K562 (cell line): ENCODE results near the gene OLIG2. TPM values are rescaled to one million over a fixed set of nuclear protein-coding genes. Genes with fewer than 3 reads are reported as not detected.

Experiments used
- ATAC-seq: fragments of 200-7000 bp; cut with Tn5 transposase; 3 replicates; pipeline ENCODE4 v1.9.1; 2020; ENCODE audit warnings: moderate library complexity
- BruUV-seq: library from RNA; stranded (reverse); fragments of 400-500 nt; replicated peaks from 2 replicates; lab custom pipeline; 2021; lab: Mats Ljungman, UMichigan
- CTCF ChIA-PET: fragments of 300-600 bp; formaldehyde crosslinking; extraction: SDS; loops from one replicate; lab custom pipeline; 2021; ENCODE audit warnings: low intra/inter-chr PET ratio; lab: Yijun Ruan, JAX
- POLR2A ChIA-PET: fragments of 300-600, 350-650 bp; sonication (Branson Sonifier 250); formaldehyde crosslinking; extraction: SDS; loops from one replicate; lab custom pipeline; 2021; ENCODE audit warnings: antibody characterized with exemption, inconsistent platforms; lab: Yijun Ruan, JAX
- DNase-seq, 4 experiments: peaks; one replicate each; pipeline versions ENCODE4 v3.0.0 to v3.0.0-alpha.2; 2011 to 2018; ENCODE audit warnings: low spot score in 3 of 4, mixed read lengths in 3 of 4; ENCODE audit errors: extremely low read depth in 1 of 4
- FAIRE-seq: peaks from 2 replicates; lab custom pipeline; 2011; peaks lifted over from hg19 to GRCh38; lab: Jason Lieb, UNC
- H2AFZ ChIP-seq: 2 replicates; pipeline ENCODE4 v1.6.0; 2011; ENCODE audit warnings: low read depth, low read length, control low read depth, inconsistent platforms
- H3K27ac ChIP-seq: fragments of 200-600 bp; 3 replicates; pipeline ENCODE4 v1.8.0; 2011; ENCODE audit warnings: low read depth, mild to moderate bottlenecking, control low read depth, inconsistent platforms, low read length, moderate library complexity, mixed read lengths; ENCODE audit errors: extremely low read depth
- H3K27me3 ChIP-seq, 2 experiments: fragments of 300-600 bp in 1 of 2; 2 replicates in 1 of 2; 3 replicates in 1 of 2; pipeline versions ENCODE4 v1.6.0 to v1.8.0; 2011; ENCODE audit warnings: inconsistent platforms in 2 of 2, low read length in 2 of 2, mild to moderate bottlenecking in 1 of 2, mixed read lengths in 1 of 2, moderate library complexity in 1 of 2; ENCODE audit not compliant: control insufficient read depth in 2 of 2, insufficient read depth in 2 of 2
- H3K36me3 ChIP-seq: fragments of 300-600 bp; 3 replicates; pipeline ENCODE4 v1.8.0; 2011; ENCODE audit warnings: mild to moderate bottlenecking, low read length, inconsistent platforms; ENCODE audit not compliant: control insufficient read depth, insufficient read depth
- H3K4me1 ChIP-seq, 2 experiments: fragments of 200-600 bp in 1 of 2; replicated peaks in 1 of 2; 2 replicates in 1 of 2; 3 replicates in 1 of 2; pipeline versions ENCODE4 v1.5.1 to v1.8.0; 2011; ENCODE audit warnings: inconsistent platforms in 2 of 2, low read length in 2 of 2, mild to moderate bottlenecking in 1 of 2, mixed read lengths in 1 of 2, moderate library complexity in 1 of 2; ENCODE audit not compliant: control insufficient read depth in 2 of 2, insufficient read depth in 2 of 2
- H3K4me2 ChIP-seq: 2 replicates; pipeline ENCODE4 v1.6.1; 2011; ENCODE audit warnings: low read length, control low read depth, inconsistent platforms, mixed read lengths; ENCODE audit not compliant: insufficient read depth
- H3K4me3 ChIP-seq: fragments of 200-600 bp; sonication (generic), shearing (Covaris generic); 2 replicates; pipeline ENCODE4 v1.5.1; 2016; ENCODE audit warnings: control low read depth, inconsistent platforms
- H3K79me2 ChIP-seq: fragments of 200-600 bp; 3 replicates; pipeline ENCODE4 v1.8.0; 2011; ENCODE audit warnings: low read length, inconsistent platforms; ENCODE audit not compliant: control insufficient read depth, insufficient read depth
- H3K9ac ChIP-seq, 2 experiments: 2 replicates each; pipeline versions ENCODE4 v1.6.0 to v1.6.1; 2011; ENCODE audit warnings: low read depth in 2 of 2, low read length in 2 of 2, control low read depth in 1 of 2, inconsistent platforms in 1 of 2, mild to moderate bottlenecking in 1 of 2, mixed read lengths in 1 of 2; ENCODE audit not compliant: insufficient read depth in 1 of 2
- H3K9me1 ChIP-seq: one replicate; pipeline ENCODE4 v1.6.0; 2011; ENCODE audit warnings: inconsistent platforms, mild to moderate bottlenecking, low read length, moderate library complexity; ENCODE audit not compliant: control insufficient read depth, insufficient read depth
- H3K9me3 ChIP-seq: replicated peaks from 2 replicates; pipeline ENCODE4 v1.5.1; 2011; ENCODE audit warnings: low read depth, low read length, inconsistent platforms; ENCODE audit not compliant: control insufficient read depth, insufficient read depth
- H4K20me1 ChIP-seq: replicated peaks from 2 replicates; pipeline ENCODE4 v1.6.1; 2011; ENCODE audit warnings: low read length, inconsistent platforms, mixed read lengths; ENCODE audit not compliant: control insufficient read depth, insufficient read depth
- BRF1 ChIP-seq: IDR thresholded peaks from 3 replicates; pipeline ENCODE4 v1.6.1; 2011; ENCODE audit warnings: borderline replicate concordance, mild to moderate bottlenecking; ENCODE audit not compliant: insufficient read length; ENCODE audit errors: extremely low read depth
- CHCHD3 ChIP-seq: fragments of 250-450 bp; sonication (Bioruptor Pico); IDR thresholded peaks from 2 replicates; pipeline ENCODE4 v2.1.2; 2022; ENCODE audit warnings: mild to moderate bottlenecking
- FOXK1 ChIP-seq: sonication (generic); formaldehyde crosslinking; IDR thresholded peaks from 2 replicates; pipeline ENCODE4 v1.8.0; 2022; ENCODE audit warnings: missing genetic modification reagents, mild to moderate bottlenecking, borderline replicate concordance
- KAT8 ChIP-seq: fragments of 450-650 bp; IDR thresholded peaks from 2 replicates; pipeline ENCODE4 v1.6.1; 2016; ENCODE audit warnings: low read depth, mild to moderate bottlenecking
- KLF10 ChIP-seq: fragments of 250-450 bp; sonication (Bioruptor Pico); IDR thresholded peaks from 2 replicates; pipeline ENCODE4 v1.6.1; 2021; ENCODE audit warnings: matching md5 sums
- POLR2H ChIP-seq: IDR thresholded peaks from 2 replicates; pipeline ENCODE4 v1.6.1; 2016; ENCODE audit warnings: missing genetic modification characterization, low read depth, mild to moderate bottlenecking, control low read depth, missing compliant biosample characterization, moderate library complexity
- RCOR1 ChIP-seq, 2 experiments: IDR thresholded peaks; 2 replicates each; pipeline ENCODE4 v1.6.1; 2012; ENCODE audit warnings: low read depth in 2 of 2, low read length in 2 of 2, borderline replicate concordance in 1 of 2, improper control_type of control experiment in 1 of 2
- TSC22D4 ChIP-seq: fragments of 450-650 bp; IDR thresholded peaks from 2 replicates; pipeline ENCODE4 v1.6.1; 2016; ENCODE audit warnings: missing genetic modification characterization, missing biosample characterization, control low read depth
- ZBTB8A ChIP-seq: fragments of 450-650 bp; IDR thresholded peaks from 2 replicates; pipeline ENCODE4 v1.6.1; 2018; ENCODE audit warnings: mild to moderate bottlenecking, moderate library complexity; ENCODE audit not compliant: partially characterized antibody
- ZNF583 ChIP-seq: fragments of 250-450 bp; sonication (Bioruptor Pico); IDR thresholded peaks from 2 replicates; pipeline ENCODE4 v1.4.0; 2020
- ZSCAN29 ChIP-seq: fragments of 450-650 bp; IDR thresholded peaks from 2 replicates; pipeline ENCODE4 v1.6.1; 2017
- WGBS: fragments of 100-300 bp; shearing (Covaris generic); methylation state at CpG from one replicate; pipeline ENCODE4 v1.1.6; 2016; ENCODE audit warnings: low coverage, mixed read lengths; ENCODE audit not compliant: insufficient coverage; ENCODE audit errors: missing lambda C conversion rate; 5-methylcytosine and 5-hydroxymethylcytosine counted together
- in situ Hi-C: fragments of 300-500 bp; cut with MboI; formaldehyde crosslinking; loops from 4 replicates; pipeline ENCODE4 v1.15.0; 2018; ENCODE audit warnings: inconsistent platforms, mixed read lengths
- intact Hi-C: fragments of 100-400 bp; cut with micrococcal nuclease; formaldehyde crosslinking; loops from 2 replicates; pipeline ENCODE4 v1.14.2; 2022
- polyA plus RNA-seq, 8 experiments: library from polyadenylated mRNA; depleted of rRNA in 4 of 8; stranded (reverse) in 5 of 8; unstranded in 3 of 8; fragments of >200 nt; fragmentation: Nextera tagmentation in 2 of 8; fragmentation: Illumina TruSeq in 1 of 8; extraction: Ambion mirVana in 2 of 8; extraction: Trizol in 1 of 8; gene quantifications; 2 replicates each; pipeline versions ENCODE4 v1.2.1 to v1.2.3, GENCODE V29; 2011 to 2014; ENCODE audit warnings: inconsistent platforms in 1 of 8, missing spikeins in 1 of 8
- total RNA-seq, 7 experiments: library from RNA; depleted of rRNA in 6 of 7; stranded (reverse); fragments of >200 nt in 6 of 7; fragmentation: Illumina TruSeq in 2 of 7; extraction: Trizol in 2 of 7; gene quantifications; 2 replicates each; pipeline versions ENCODE4 v1.2.1 to v1.2.3, GENCODE V29; 2011 to 2021; ENCODE audit warnings: low replicate concordance in 1 of 7
- TF ChIP-seq, protein P1 (sequence below): sonication (generic); formaldehyde crosslinking; IDR thresholded peaks from 2 replicates; pipeline ENCODE4 v1.8.1; 2023; ENCODE audit warnings: missing genetic modification reagents, mild to moderate bottlenecking, borderline replicate concordance
- TF ChIP-seq, protein P2 (sequence below): sonication (generic); formaldehyde crosslinking; IDR thresholded peaks from 2 replicates; pipeline ENCODE4 v1.8.0; 2023; ENCODE audit warnings: mild to moderate bottlenecking, missing genetic modification reagents
- TF ChIP-seq, protein P3 (sequence below), 3 experiments: fragments of 200-800 bp in 1 of 3; fragments of 250-450 bp in 1 of 3; fragments of 450-650 bp in 1 of 3; sonication (Bioruptor Pico) in 1 of 3; sonication (Bioruptor generic) in 1 of 3; formaldehyde crosslinking in 1 of 3; IDR thresholded peaks; 2 replicates each; pipeline versions ENCODE4 v1.6.1 to v1.8.0; 2016 to 2022; ENCODE audit warnings: mild to moderate bottlenecking in 2 of 3, missing genetic modification characterization in 2 of 3, missing compliant biosample characterization in 1 of 3, moderate library complexity in 1 of 3

The OLIG2 gene
- total and polyA plus RNA-seq, 9 of the 15 experiments (the other 6 are each of a cell fraction or from before 2014, with no cell fraction given): not detected

DNA sequence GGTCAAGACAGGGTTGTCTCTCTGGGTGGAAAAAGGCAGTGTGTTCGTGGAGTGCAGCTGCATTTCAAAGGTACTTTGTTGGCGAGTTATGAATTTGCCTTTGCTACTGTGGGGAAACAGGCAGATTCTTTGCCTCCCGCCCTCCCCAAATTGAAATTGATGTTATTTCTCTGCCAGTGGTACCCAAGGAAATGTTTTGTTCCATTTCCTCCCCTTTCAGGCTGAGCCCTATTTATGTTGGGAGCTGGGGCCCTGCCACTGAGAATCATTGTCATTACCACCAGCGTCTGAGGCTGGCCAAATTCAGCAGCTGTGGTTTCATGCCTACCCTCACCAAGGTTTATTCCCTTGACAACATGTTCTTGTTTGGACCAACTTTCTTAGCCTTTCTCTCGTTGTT, 48.5 kb upstream of the OLIG2 start:
- Histone ChIP-seq H3K4me3 (no peak overlapping the region), H3K4me2 (no peak overlapping the region), H3K27me3 (peaks cover 37 to 43% of the 10 kb centered on the region in 2 experiments), H4K20me1 (no peaks in the 10 kb centered on the region), H3K9me3 (no peaks in the 10 kb centered on the region), H2AFZ (no peak overlapping the region), H3K36me3 (no peaks in the 10 kb centered on the region), H3K27ac (no peak overlapping the region), H3K9me1 (no peaks in the 10 kb centered on the region), H3K4me1 (no peaks in the 10 kb centered on the region), H3K9ac (no peak overlapping the region), H3K79me2 (no peaks in the 10 kb centered on the region)
- in situ Hi-C loops (no loop called here), intact Hi-C loops (no loop called here)
- CTCF ChIA-PET: no interaction called here
- BruUV-seq: no TSS peak
- FAIRE-seq (no peak), ATAC-seq (no peak), DNase-seq (no peak)
- POLR2A ChIA-PET: no interaction called here
- 0% methylated on average over 5 of the region's 5 CpGs for WGBS
- TF ChIP-seq BRF1 (no peak), RCOR1 (IDR thresholded peaks at IDR 0.05; ENCODE audit: borderline replicate concordance in 1 of 2, low read depth in 2 of 2, low read length in 2 of 2) (no peak), CHCHD3 (CRISPR knock-in tag) (no peak), FOXK1 (CRISPR knock-in tag) (no peak), ZSCAN29 (no peak), ZBTB8A (no peak), POLR2H (tag) (no peak), ZNF583 (CRISPR knock-in tag) (no peak), KLF10 (CRISPR knock-in tag) (no peak), KAT8 (no peak), TSC22D4 (no peak)
- TF ChIP-seq, protein P1, sequence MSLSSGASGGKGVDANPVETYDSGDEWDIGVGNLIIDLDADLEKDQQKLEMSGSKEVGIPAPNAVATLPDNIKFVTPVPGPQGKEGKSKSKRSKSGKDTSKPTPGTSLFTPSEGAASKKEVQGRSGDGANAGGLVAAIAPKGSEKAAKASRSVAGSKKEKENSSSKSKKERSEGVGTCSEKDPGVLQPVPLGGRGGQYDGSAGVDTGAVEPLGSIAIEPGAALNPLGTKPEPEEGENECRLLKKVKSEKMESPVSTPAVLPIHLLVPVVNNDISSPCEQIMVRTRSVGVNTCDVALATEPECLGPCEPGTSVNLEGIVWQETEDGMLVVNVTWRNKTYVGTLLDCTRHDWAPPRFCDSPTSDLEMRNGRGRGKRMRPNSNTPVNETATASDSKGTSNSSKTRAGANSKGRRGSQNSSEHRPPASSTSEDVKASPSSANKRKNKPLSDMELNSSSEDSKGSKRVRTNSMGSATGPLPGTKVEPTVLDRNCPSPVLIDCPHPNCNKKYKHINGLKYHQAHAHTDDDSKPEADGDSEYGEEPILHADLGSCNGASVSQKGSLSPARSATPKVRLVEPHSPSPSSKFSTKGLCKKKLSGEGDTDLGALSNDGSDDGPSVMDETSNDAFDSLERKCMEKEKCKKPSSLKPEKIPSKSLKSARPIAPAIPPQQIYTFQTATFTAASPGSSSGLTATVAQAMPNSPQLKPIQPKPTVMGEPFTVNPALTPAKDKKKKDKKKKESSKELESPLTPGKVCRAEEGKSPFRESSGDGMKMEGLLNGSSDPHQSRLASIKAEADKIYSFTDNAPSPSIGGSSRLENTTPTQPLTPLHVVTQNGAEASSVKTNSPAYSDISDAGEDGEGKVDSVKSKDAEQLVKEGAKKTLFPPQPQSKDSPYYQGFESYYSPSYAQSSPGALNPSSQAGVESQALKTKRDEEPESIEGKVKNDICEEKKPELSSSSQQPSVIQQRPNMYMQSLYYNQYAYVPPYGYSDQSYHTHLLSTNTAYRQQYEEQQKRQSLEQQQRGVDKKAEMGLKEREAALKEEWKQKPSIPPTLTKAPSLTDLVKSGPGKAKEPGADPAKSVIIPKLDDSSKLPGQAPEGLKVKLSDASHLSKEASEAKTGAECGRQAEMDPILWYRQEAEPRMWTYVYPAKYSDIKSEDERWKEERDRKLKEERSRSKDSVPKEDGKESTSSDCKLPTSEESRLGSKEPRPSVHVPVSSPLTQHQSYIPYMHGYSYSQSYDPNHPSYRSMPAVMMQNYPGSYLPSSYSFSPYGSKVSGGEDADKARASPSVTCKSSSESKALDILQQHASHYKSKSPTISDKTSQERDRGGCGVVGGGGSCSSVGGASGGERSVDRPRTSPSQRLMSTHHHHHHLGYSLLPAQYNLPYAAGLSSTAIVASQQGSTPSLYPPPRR: no peak
- TF ChIP-seq, protein P2, sequence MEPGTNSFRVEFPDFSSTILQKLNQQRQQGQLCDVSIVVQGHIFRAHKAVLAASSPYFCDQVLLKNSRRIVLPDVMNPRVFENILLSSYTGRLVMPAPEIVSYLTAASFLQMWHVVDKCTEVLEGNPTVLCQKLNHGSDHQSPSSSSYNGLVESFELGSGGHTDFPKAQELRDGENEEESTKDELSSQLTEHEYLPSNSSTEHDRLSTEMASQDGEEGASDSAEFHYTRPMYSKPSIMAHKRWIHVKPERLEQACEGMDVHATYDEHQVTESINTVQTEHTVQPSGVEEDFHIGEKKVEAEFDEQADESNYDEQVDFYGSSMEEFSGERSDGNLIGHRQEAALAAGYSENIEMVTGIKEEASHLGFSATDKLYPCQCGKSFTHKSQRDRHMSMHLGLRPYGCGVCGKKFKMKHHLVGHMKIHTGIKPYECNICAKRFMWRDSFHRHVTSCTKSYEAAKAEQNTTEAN (CRISPR knock-in tag): no peak
- TF ChIP-seq, protein P3, sequence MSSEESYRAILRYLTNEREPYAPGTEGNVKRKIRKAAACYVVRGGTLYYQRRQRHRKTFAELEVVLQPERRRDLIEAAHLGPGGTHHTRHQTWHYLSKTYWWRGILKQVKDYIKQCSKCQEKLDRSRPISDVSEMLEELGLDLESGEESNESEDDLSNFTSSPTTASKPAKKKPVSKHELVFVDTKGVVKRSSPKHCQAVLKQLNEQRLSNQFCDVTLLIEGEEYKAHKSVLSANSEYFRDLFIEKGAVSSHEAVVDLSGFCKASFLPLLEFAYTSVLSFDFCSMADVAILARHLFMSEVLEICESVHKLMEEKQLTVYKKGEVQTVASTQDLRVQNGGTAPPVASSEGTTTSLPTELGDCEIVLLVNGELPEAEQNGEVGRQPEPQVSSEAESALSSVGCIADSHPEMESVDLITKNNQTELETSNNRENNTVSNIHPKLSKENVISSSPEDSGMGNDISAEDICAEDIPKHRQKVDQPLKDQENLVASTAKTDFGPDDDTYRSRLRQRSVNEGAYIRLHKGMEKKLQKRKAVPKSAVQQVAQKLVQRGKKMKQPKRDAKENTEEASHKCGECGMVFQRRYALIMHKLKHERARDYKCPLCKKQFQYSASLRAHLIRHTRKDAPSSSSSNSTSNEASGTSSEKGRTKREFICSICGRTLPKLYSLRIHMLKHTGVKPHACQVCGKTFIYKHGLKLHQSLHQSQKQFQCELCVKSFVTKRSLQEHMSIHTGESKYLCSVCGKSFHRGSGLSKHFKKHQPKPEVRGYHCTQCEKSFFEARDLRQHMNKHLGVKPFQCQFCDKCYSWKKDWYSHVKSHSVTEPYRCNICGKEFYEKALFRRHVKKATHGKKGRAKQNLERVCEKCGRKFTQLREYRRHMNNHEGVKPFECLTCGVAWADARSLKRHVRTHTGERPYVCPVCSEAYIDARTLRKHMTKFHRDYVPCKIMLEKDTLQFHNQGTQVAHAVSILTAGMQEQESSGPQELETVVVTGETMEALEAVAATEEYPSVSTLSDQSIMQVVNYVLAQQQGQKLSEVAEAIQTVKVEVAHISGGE (CRISPR knock-in tag; IDR thresholded peaks at IDR 0.05): no peak
